Stomach (tissue), 9 donors: ENCODE data around the gene NT5DC4. TPM values are rescaled to one million over a fixed set of nuclear protein-coding genes. Genes with fewer than 3 reads are reported as not detected.

Experiments used
- DNase-seq, 2 donors: peaks; one replicate each; pipeline versions ENCODE4 v3.0.0 to v3.0.0-alpha.2; 2013 to 2019
- H3K27ac ChIP-seq, 5 donors: fragments of 200-600 bp in 4 of 5; sonication (generic) in 4 of 5; one replicate each; pipeline ENCODE4 v1.5.1; 2013 to 2019; ENCODE audit warnings: mild to moderate bottlenecking in 1 of 5, moderate library complexity in 1 of 5
- H3K27me3 ChIP-seq, 3 donors: fragments of 200-600 bp; sonication (generic); one replicate each; pipeline ENCODE4 v1.5.1; 2017 to 2019; ENCODE audit warnings: mixed run types in 1 of 3
- H3K36me3 ChIP-seq, 4 donors: fragments of 200-600 bp; sonication (generic); 1 replicate in 3 of 4; 2 replicates in 1 of 4; pipeline ENCODE4 v1.5.1; 2016 to 2019
- H3K4me1 ChIP-seq, 4 donors: fragments of 200-600 bp; sonication (generic); one replicate each; pipeline ENCODE4 v1.5.1; 2016 to 2019
- H3K4me3 ChIP-seq, 4 donors: fragments of 200-600 bp; sonication (generic) in 3 of 4; one replicate each; pipeline ENCODE4 v1.5.1; 2016 to 2019; ENCODE audit warnings: mild to moderate bottlenecking in 1 of 4
- H3K9me3 ChIP-seq, 4 donors: fragments of 200-600 bp; sonication (generic); one replicate each; pipeline ENCODE4 v1.5.1; 2016 to 2019
- EP300 ChIP-seq: sonication (generic); formaldehyde crosslinking; IDR thresholded peaks from one replicate; pipeline ENCODE4 v1.6.1; 2017; ENCODE audit warnings: antibody characterized with exemption
- POLR2A ChIP-seq, 4 donors: fragments of 450-650 bp; IDR thresholded peaks; one replicate each; pipeline ENCODE4 v1.6.1; 2016; ENCODE audit warnings: antibody characterized with exemption in 4 of 4, control low read depth in 2 of 4, mild to moderate bottlenecking in 1 of 4, moderate library complexity in 1 of 4
- POLR2AphosphoS5 ChIP-seq, 3 donors: sonication (generic); formaldehyde crosslinking; IDR thresholded peaks; one replicate each; pipeline ENCODE4 v1.6.1; 2016; ENCODE audit warnings: antibody characterized with exemption in 3 of 3
- WGBS, 5 donors: extraction: QIAGEN DNeasy Blood & Tissue Kit in 3 of 5; methylation state at CpG; one replicate each; pipeline versions ENCODE4 v1.1.5 to v1.1.7; 2013 to 2018; 5-methylcytosine and 5-hydroxymethylcytosine counted together
- intact Hi-C: fragments of 100-400 bp; cut with DNase I; formaldehyde crosslinking; loops from one replicate; pipeline ENCODE4 v1.15.1; 2023; ENCODE audit warnings: low total_unique reads
- polyA plus RNA-seq, 3 donors: library from polyadenylated mRNA; stranded (reverse); fragments of 200-250 nt; gene quantifications; one replicate each; pipeline ENCODE4 v1.2.3, GENCODE V29; 2013
- total RNA-seq, 5 donors: library from RNA; depleted of rRNA; stranded (reverse); fragments of >200 nt; gene quantifications; one replicate each; pipeline versions ENCODE4 v1.1.0 to v1.2.3, GENCODE V29; 2014 to 2016
- TF ChIP-seq, protein P1 (sequence below), 7 experiments: fragments of 450-650 bp in 4 of 7; fragments of 200-600 bp in 3 of 7; sonication (generic) in 3 of 7; IDR thresholded peaks; one replicate each; pipeline ENCODE4 v1.5.1; 2016 to 2019; ENCODE audit warnings: antibody characterized with exemption in 7 of 7, control low read depth in 2 of 7, mild to moderate bottlenecking in 1 of 7
- donor health status: healthy with polysubstance abuse.
- donor health status: Bipolar disorder and iron deficiency.
- donor health status: healthy.

The NT5DC4 gene
- total and polyA plus RNA-seq, 8 donors = not detected

DNA sequence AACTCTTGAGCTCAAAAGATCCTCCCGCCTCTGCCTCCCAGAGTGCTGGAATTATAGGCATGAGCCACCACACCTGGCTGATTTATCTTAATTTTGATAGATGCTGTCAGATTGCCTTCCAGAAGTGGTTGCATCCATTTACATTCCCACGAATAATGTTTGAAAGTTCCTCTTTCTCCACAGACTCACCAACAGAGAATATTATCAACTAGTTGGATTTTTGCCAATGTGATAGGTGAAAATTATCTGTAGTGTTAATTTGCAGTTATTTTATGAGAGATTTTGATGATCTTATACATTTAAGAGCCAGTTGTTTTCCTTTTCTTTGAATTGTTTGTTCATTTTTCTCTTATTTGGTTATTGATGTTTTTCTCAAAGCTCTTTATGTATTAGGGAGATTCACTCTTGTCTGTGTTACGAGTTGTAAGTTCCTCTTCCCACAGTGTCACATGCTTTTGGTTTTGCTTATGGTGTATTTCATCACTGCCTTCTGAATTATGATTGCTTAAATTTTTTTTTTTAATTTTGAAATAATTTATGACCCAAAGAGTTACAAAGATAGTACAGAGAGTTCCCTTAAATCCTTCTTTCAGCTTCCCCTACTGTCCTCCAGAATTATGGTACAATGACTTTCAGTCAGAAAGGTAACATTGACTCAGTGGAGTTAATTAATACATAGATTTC is 20.7 kb upstream of the NT5DC4 start:
- Histone ChIP-seq H3K4me1 (no peaks in the 10 kb centered on the region), H3K9me3 (no peaks in the 10 kb centered on the region), H3K27me3 (no peaks in the 10 kb centered on the region), H3K36me3 (no peaks in the 10 kb centered on the region), H3K4me3 (no peak overlapping the region), H3K27ac (peak overlapping the region in 3 of 5 donors; percentile 0 to 68 (median 52))
- intact Hi-C loops = no loop called here
- TF ChIP-seq, protein P1, sequence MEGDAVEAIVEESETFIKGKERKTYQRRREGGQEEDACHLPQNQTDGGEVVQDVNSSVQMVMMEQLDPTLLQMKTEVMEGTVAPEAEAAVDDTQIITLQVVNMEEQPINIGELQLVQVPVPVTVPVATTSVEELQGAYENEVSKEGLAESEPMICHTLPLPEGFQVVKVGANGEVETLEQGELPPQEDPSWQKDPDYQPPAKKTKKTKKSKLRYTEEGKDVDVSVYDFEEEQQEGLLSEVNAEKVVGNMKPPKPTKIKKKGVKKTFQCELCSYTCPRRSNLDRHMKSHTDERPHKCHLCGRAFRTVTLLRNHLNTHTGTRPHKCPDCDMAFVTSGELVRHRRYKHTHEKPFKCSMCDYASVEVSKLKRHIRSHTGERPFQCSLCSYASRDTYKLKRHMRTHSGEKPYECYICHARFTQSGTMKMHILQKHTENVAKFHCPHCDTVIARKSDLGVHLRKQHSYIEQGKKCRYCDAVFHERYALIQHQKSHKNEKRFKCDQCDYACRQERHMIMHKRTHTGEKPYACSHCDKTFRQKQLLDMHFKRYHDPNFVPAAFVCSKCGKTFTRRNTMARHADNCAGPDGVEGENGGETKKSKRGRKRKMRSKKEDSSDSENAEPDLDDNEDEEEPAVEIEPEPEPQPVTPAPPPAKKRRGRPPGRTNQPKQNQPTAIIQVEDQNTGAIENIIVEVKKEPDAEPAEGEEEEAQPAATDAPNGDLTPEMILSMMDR (IDR thresholded peaks at IDR 0.05) = no peak
- TF ChIP-seq POLR2A (IDR thresholded peaks at IDR 0.05) = no peak
- no peak for TF ChIP-seq EP300
- no peak for TF ChIP-seq POLR2AphosphoS5 (IDR thresholded peaks at IDR 0.05)
- 64 to 68% (median 67%) methylated on average over 3 of the region's 3 CpGs for WGBS, 5 donors
- no peak for DNase-seq

DNA sequence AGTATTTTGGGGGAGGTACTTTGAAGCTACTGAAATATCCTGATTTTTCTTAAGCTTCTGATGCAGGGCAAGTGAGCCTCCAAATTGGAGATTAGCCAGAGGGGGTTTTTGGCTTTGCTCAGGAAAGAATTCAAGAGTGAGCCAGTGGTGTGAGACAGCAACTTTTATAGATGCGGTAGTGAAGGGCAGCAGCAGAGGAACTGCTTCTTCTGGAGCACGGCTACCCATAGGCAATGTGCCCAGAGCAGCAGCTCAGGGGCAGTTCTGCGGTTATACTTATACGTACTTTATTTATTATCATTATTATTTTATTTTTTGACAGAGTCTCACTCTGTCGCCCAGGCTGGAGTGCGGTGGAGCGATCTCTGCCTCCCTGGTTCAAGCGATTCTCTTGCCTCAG is 19.8 kb upstream of the NT5DC4 start:
- DNase-seq = no peak
- TF ChIP-seq POLR2AphosphoS5 (IDR thresholded peaks at IDR 0.05) (no peak), EP300 (no peak), POLR2A (IDR thresholded peaks at IDR 0.05) (no peak)
- TF ChIP-seq, protein P1 (IDR thresholded peaks at IDR 0.05) = no peak

DNA sequence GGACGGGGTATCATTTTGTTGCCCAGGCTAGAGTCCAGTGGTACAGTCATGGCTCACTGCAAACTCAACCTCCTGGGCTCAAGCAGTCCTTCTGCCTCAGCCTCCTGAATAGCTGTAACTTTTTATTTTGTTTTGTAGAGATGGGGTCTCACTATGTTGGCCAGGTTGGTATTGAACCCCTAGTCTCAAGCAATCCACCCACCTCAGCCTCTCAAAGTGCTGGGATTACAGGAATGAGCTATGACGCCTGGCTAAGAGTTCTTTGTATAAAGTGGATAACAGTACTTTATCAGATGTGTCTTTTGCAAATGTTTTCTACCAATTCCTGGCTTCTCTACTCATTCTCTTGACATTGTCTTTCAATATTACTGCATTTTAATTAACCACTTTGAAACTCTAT is 17.1 kb upstream of the NT5DC4 start:
- intact Hi-C loops = no loop called here

More for the DNA sequence above, 19.8 kb upstream of the NT5DC4 start:
- 76 to 95% (median 84%) methylated on average over 8 of the region's 8 CpGs for WGBS, 5 donors
- peaks cover 0 to 3% (median 0%) of the 10 kb centered on the region in 4 donors for H3K4me1 ChIP-seq
- H3K27me3 ChIP-seq = no peaks in the 10 kb centered on the region
- intact Hi-C loops = no loop called here
- peak overlapping the region in 3 of 5 donors; percentile 0 to 68 (median 52) for H3K27ac ChIP-seq
- no peaks in the 10 kb centered on the region for H3K9me3 ChIP-seq
- H3K4me3 ChIP-seq = no peak overlapping the region
- no peaks in the 10 kb centered on the region for H3K36me3 ChIP-seq

DNA sequence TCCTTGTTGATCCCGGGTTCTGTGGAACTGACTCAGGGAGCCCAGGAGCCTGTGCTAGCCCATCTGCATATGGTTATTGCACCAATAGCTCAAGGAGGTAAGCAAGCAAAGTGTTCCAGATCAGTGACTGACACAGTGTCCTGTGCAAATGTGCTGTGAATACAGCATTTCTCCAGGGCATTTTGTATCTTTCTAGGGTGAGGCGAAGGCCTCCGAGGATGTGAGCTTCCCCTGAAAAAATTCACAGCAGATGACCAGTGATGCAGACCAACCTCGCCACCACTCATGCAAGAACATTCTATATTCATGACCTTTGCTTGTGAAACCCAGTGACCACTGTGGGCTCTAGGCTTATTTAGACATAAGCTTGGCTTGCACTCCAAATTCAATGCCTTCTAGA is 15.2 kb upstream of the NT5DC4 start:
- Histone ChIP-seq H3K36me3 (no peaks in the 10 kb centered on the region), H3K27ac (no peak overlapping the region), H3K4me1 (peaks cover 0 to 21% (median 0%) of the 10 kb centered on the region in 4 donors), H3K27me3 (peaks cover 0 to 9% (median 0%) of the 10 kb centered on the region in 3 donors), H3K9me3 (no peaks in the 10 kb centered on the region), H3K4me3 (no peak overlapping the region)
- no peak for DNase-seq
- 89 to 96% (median 95%) methylated on average over 4 of the region's 4 CpGs for WGBS, 5 donors
- TF ChIP-seq, protein P1 (IDR thresholded peaks at IDR 0.05) = no peak
- TF ChIP-seq EP300 (no peak), POLR2AphosphoS5 (IDR thresholded peaks at IDR 0.05) (no peak), POLR2A (IDR thresholded peaks at IDR 0.05) (no peak)
- intact Hi-C loops = no loop called here

More for the DNA sequence above, 17.1 kb upstream of the NT5DC4 start:
- no peaks in the 10 kb centered on the region for H3K9me3 ChIP-seq
- H3K4me1 ChIP-seq = peaks cover 0 to 18% (median 0%) of the 10 kb centered on the region in 4 donors
- peaks cover 0 to 5% (median 0%) of the 10 kb centered on the region in 3 donors for H3K27me3 ChIP-seq
- DNase-seq = no peak
- WGBS, 5 donors = 40 to 90% (median 69%) methylated on average over 2 of the region's 2 CpGs
- H3K36me3 ChIP-seq = no peaks in the 10 kb centered on the region
- H3K27ac ChIP-seq = no peak overlapping the region
- TF ChIP-seq EP300 (no peak), POLR2A (IDR thresholded peaks at IDR 0.05) (no peak), POLR2AphosphoS5 (IDR thresholded peaks at IDR 0.05) (no peak)
- TF ChIP-seq, protein P1 (IDR thresholded peaks at IDR 0.05) = no peak
- H3K4me3 ChIP-seq = no peak overlapping the region
